ENCODE data around the gene EDRF1. TPM values are rescaled to one million over a fixed set of nuclear protein-coding genes. Genes with fewer than 3 reads are reported as not detected.

The EDRF1 gene
- polyA plus RNA-seq, 1 donor = 17.4 TPM

DNA sequence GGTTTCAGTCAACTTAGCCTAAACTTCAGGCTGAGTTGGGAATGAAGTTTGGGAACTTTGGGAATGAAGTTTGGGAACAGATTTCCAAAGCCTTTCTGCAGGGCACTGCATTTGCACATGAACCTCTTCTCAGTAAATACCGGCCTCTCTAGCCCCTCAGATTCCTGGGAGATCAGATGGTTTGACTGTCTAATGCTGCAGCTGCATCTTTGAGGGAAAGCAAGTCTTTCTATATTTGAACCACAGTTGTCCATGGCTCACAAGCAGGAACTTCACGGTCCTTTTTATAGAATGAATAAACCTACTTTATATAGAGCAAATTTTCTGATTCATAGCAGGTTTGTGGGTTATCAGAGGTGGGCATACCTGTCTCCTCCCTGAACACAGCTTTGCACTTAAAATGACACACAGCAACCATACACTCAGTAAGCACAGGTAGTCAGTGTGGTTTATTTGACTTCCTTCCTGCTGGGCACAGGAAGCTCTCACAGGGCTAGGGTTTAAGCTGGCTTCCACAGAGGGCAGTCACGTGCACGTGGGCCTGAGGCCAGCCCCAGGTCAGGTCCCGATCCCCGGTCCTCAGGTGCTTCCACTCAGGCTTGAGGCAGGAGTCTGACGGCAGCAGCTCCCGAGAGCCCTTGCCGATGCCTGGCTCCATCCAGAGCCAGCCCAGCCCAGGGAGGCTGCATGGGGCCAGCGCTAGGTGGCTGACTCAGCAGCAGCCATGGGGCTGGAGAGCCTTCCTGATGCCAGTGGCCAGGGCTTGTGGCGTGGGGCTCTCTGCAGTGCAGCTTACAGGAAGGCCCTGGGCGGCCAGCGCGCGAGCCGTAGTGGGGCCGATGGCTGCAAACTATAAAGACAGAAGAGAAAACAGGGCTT lies 68.9 kb downstream of the EDRF1 start:
- DNase-seq = no peak

DNA sequence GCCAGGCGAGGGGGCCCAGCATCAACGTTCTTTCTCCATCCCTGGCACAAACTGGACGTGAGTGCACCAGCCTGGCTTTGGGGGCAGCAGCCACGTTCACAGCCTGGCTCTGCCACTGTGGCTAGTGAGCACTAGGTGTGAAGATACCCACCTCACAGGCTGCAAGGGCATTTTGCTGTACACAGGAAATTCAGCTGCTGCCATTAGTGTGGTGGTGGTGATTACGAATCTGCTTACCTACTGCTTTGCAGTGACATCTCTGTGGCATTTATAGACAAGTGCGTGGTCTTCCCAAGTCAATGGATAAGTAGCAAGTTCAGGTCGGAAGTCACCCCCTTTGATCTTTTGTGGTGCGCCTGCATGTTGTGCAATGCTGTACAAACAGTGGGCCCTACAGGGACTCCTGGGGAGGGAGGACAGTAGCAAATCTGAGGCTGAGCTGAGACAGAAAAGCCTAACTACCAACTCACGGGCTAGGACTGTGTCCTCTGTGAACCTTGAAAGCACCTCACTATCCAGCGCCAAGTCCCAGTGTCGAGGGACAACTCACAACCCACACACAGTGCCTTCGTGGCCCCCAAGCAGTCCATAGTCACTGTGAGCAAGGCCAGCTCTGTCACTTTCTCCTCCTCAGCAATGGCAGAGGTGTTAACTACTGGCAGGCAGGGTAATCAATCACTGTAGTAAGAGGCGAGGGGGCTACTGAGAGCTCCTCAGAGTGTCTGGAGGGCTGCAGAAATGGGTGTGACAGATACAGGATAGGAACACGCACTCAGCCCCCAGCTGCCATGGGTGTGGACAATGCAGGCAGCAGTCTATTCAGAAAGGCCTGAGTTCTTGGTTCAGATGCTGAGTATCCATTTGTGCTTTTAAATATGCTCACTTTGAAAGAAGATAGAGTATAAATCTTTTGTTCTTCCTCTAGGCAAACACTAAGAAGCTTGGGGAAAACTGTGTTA lies 73.1 kb downstream of the EDRF1 start:
- DNase-seq = no peak

DNA sequence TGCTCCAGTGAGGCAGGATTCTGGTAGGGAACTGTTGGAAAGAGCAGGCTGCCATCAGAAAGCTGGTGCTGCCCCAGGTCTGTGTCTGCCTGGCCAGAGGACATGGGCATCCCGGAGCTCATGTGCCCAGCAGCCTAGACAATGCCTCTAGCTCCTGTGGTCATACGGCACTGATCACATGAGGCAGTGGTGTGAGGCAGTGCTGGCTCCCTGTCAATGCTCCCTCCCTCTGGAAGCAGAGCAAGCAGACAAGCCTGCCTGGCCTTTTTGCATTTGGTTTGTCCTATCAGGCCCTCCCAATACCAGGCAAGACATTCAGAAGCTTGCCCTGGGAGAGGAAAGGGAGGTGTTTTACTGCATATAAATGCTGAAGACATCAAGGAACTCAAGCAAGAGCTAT lies 75.6 kb downstream of the EDRF1 start:
- no peak for DNase-seq

DNA sequence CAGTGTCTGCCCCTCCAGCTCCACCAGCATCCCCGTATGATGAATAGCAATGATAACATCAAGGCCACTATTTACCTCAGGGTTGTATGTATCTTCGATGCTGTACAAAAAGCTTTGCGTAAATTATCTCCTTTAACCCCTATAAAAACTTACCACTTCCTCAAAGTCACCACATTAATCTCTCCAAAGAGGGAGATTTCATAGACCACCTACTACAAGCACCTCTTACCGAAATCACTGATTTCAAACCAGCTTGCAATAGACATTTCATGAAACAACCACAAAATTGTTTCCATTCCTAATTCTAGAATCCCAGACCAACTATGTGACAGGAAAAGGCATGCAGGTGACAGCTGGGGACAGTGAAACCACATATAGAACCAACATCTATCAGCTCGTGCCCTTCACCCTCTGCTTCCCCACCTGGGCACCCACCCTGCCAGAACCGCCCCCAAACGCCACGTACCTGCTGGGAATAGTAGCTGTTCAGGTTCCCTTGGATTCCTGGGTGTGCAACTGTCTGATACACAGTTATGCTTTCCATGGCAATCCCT lies 76.2 kb downstream of the EDRF1 start:
- DNase-seq = no peak

DNA sequence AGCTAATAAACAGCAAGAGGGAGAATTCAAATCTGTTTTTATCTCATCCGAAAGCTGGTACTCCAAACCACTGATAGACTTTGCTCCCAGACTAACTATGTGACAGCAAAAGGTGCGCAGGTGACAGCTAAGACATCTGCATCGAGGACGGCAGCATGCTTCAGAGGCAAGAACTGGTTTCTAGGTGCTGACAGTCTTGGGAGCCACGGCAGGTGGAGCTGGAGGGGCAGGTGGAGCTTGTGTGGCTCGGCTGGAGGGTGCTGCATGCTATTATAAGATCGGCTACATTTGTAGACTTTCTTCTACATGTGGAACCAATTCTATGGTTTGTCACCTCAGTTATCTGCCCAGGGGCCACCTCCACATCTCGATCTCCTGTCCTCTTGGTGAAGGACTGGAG lies 77.9 kb downstream of the EDRF1 start:
- no peak for DNase-seq

DNA sequence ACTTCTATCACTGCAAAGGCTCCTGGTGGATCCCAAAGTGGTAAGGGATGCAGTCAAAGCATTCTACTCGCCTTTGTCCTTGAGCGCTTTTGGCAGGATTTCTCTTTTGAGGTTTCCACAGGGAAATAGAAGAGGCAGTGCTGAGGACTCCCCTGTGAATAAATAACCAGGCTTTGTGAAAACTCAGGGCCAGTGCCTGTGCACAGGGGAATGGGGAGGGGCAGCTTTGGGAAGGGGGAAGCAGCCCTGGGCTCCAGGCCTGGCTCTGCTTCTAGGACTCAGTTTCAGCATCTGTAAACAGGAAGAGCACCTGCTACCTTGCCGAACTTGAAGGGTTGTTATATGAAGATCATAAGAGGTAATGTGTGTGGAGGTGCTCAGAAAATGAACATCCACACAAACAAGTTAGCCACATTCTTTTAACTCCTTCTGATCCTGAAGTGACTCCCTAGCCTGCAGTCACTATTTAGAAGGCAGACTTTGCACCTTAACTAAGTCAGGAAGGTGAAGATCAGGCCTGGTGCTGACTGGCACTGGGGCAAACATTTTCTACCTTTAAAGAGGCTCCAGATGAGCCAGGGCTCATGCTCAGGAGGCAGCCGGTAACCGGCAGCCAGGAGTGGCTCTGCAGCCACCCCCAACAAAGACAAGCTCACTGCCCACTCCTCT lies 78.6 kb downstream of the EDRF1 start:
- no peak for DNase-seq

DNA sequence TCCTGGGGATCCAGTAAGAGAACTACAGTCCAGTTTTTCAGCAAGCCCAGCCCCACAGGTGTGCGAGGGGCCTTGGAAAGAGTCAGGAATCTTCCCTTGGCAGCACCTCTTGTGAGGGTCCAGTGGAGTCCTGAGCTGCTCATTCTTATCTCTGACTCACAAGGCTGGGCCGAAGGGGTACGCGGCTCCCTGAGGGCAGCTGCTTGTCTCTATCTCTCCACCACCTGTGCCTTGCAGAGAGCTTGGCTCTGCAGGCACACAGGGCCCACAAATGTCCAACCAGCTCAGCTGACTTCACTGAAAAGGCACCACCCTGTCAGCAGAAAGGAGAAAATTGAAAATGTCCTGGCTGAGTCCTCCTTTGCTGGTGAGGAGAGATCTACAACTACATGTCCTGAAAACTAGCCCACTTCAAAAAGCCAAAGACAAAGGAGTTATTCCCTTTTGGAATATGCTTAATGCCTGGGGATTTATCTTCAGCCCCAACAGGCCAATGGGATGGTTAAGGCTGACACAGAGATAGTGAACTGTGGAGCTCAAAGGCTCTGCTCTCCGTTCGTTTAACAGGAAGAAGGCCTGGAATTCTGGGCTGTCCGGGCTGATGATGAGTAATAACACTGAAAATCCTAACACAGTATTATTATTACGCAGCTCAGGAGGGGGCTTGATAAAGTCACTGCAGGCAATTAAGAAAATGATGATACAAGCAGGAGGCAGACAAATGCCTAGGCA lies 80.1 kb downstream of the EDRF1 start:
- no peak for DNase-seq

DNA sequence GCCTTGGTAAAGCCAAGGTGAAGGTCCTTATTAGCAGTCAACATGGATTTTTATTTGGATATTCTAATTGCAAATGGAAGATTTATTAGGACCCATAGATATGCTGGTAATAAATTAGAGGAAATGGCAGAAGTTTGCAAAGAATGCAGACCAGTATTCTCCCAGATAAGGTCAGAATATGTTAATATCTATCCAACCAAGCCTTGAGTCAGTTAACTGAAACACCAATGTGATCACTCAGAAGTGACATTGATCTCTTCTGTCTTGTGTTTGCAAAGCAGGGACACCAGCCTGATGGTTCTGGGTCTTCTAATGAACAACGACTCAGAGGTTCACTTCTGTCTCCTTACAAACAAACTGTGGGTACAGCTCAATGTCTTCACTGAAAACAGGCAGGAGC lies 82.1 kb downstream of the EDRF1 start:
- no peak for DNase-seq

DNA sequence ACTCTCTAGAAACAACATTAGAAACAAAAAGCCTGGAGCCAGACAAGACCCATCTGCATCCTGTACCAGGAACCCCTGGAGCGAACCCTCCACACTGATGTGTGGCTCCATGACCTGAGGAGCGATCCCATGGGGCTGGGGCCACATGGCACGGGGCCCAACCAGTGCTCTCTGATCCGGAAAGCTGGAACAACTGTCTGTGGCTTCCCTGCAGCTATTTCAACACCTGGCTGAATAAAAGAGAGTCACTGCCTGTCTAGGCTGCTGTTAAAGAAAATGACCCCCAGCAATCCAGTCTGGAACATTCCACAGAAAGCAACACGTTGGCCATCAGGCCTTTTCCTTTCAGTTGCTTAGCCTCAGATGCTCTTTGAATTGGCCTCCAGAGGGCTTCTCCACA lies 82.6 kb downstream of the EDRF1 start:
- DNase-seq = no peak

DNA sequence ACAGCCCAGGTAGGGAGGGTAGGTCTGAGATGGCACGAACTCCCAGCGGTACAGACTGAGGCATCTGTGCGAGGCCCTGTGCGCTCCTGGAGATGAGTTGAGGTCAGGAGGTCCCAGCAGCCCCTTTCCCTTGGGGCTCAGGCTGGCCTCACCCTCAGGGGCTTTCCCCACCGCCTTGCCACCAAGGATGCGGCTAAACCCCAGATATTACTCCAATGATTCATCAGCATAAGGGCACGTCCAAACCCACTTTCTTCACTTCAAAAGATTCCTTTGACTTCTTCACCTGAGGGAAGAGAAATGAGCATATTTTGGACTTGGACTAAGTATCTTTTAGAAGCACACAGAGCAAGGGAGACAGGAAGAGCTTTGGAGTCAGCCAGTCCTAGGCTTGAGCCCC lies 83.2 kb downstream of the EDRF1 start:
- DNase-seq = no peak

DNA sequence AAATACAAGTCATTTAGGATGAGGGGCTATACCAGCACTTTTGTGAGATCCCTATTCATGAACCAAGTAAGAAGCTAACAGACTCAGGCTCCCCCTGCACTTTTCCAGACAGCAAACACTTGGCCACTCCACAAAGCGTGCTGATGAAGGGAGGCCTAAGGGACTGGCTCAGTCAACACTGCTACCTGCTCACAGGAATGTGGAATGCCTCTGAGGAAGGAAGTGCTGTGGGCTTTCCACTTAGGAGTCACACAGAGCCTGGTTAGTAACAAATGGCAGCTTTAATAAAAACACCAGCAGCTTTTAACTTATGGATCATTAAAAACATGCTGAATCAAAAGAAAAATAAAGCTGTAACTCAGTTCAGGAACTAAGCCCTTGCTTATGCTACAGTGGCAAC lies 88.5 kb downstream of the EDRF1 start:
- DNase-seq = no peak

DNA sequence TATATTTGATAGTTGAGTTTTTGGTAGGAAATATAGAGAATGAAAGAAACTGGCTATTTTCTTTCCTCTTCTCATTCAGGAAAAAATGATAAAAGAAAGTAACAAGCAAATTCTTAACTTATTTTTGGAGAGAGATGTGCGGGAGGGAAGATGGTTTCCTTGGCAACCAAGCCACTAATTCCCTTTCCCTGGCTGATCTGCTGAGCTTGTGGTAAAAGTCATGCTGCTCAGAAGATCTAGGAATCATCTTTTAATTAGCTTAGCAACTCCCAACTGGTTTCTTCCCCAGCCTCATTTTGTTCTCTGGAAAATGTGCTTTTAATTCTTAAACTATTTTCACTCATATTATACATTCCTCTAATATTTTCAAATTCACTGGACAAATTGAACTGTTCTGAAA lies 91.7 kb downstream of the EDRF1 start:
- DNase-seq = no peak

DNA sequence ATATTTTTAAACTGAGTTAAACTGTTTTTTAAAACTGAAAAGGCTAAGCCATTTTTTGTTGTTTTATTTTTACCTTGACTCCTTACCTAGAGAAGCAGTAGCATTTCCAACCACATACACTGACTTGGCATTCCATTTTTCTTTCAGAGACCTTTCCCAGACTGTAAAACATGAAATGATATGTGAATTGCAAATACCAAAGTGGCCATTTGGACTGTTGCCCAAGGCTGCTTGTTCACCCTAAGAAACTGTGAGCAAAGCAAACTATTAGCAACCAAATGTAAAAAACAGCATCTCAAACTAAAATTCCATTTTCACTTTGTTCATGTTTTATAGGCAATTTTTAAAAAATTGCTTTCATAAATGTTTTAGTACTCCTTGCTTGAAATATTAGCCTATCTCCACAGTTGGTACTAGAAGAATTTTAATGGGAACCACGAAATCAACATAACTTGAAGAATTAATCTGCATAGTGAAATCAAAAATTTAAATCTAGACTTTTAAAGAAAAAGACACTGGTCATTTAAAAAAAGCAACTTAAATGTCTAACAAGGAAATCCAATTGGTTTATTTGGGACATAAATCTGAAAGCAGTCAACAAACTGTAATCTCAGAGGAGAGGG lies 92.7 kb downstream of the EDRF1 start:
- DNase-seq = no peak

Other genes starting within 250 kb of the EDRF1 start
- gene TEX36, start 36.5 kb upstream of the EDRF1 start, polyA plus RNA-seq (ENCODE audit: insufficient read length) = not detected
- 0.27 TPM for gene MMP21, start 56.1 kb downstream of the EDRF1 start, polyA plus RNA-seq (ENCODE audit: insufficient read length)
- gene UROS, start 103.5 kb downstream of the EDRF1 start, polyA plus RNA-seq (ENCODE audit: insufficient read length) = 45.4 TPM
- gene BCCIP, start 103.8 kb downstream of the EDRF1 start, polyA plus RNA-seq (ENCODE audit: insufficient read length) = 54.3 TPM
- 19.1 TPM for gene DHX32, start 161.6 kb downstream of the EDRF1 start, polyA plus RNA-seq (ENCODE audit: insufficient read length)
- gene FANK1, start 176.9 kb downstream of the EDRF1 start, polyA plus RNA-seq (ENCODE audit: insufficient read length) = 0.56 TPM